Adrenal gland (tissue), 5 donors: ENCODE results near the gene ACER1.

Experiments used
- CTCF ChIP-seq, 6 experiments: fragments of 450-650 bp in 4 of 6; fragments of 200-600 bp in 2 of 6; sonication (generic) in 1 of 6; IDR thresholded peaks; 1 replicate in 5 of 6; 2 replicates in 1 of 6; pipeline versions ENCODE4 v1.5.1 to v1.8.0; 2016 to 2021; ENCODE audit warnings: antibody characterized with exemption in 6 of 6, mild to moderate bottlenecking in 2 of 6, moderate library complexity in 1 of 6
- POLR2A ChIP-seq, 2 donors: fragments of 450-650 bp; IDR thresholded peaks; one replicate each; pipeline ENCODE4 v1.6.1; 2017; ENCODE audit warnings: antibody characterized with exemption in 2 of 2, mild to moderate bottlenecking in 2 of 2, moderate library complexity in 1 of 2
- donor health status: DM: no; HTN: no; CAD: no.

- TF ChIP-seq CTCF (IDR thresholded peaks at IDR 0.05) (peak in 5 of 6 experiments; percentile 5 to 59 (median 40)), POLR2A (IDR thresholded peaks at IDR 0.05) (no peak)
Measured at GRCh38 chr19:6354098-6354674, 20.8 kb upstream of the ACER1 start.
